HepG2 (cell line): Measurements from ENCODE around the gene ATAD3C. TPM values are rescaled to one million over a fixed set of nuclear protein-coding genes. Genes with fewer than 3 reads are reported as not detected.
A peak's percentile ranks its signal among the peaks of the same experiment; 100 is the strongest.

Experiments used
- CCDC6 ChIP-seq: sonication (generic); formaldehyde crosslinking; IDR thresholded peaks from 2 replicates; pipeline ENCODE4 v1.8.1; 2022; ENCODE audit warnings: mild to moderate bottlenecking, missing genetic modification reagents, moderate library complexity
- CENPX ChIP-seq: sonication (generic); formaldehyde crosslinking; IDR thresholded peaks from 2 replicates; pipeline ENCODE4 v1.9.0; 2021; ENCODE audit warnings: mild to moderate bottlenecking, missing genetic modification reagents, moderate library complexity
- DRAP1 ChIP-seq: IDR thresholded peaks from 2 replicates; pipeline ENCODE4 v1.6.1; 2016; ENCODE audit warnings: missing genetic modification reagents, missing compliant biosample characterization
- GMEB2 ChIP-seq: IDR thresholded peaks from 2 replicates; pipeline ENCODE4 v1.6.1; 2016; ENCODE audit warnings: missing biosample characterization, missing genetic modification reagents, low read depth
- GTF3A ChIP-seq: sonication (generic); formaldehyde crosslinking; conservative IDR thresholded peaks from 2 replicates; pipeline ENCODE4 v1.4.0; 2020; ENCODE audit warnings: mild to moderate bottlenecking, missing genetic modification reagents
- HNRNPLL ChIP-seq: fragments of 200-400 bp; formaldehyde crosslinking; IDR thresholded peaks from 2 replicates; pipeline ENCODE4 v1.6.1; 2017; ENCODE audit warnings: mild to moderate bottlenecking, low read depth, low read length; ENCODE audit not compliant: poor library complexity, severe bottlenecking
- MATR3 ChIP-seq: sonication (generic); formaldehyde crosslinking; IDR thresholded peaks from 2 replicates; pipeline ENCODE4 v1.4.0; 2020; ENCODE audit warnings: missing genetic modification reagents
- MED8 ChIP-seq: sonication (generic); formaldehyde crosslinking; IDR thresholded peaks from 2 replicates; pipeline ENCODE4 v1.8.1; 2023; ENCODE audit warnings: mild to moderate bottlenecking, missing genetic modification reagents; ENCODE audit not compliant: insufficient replicate concordance
- NFATC3 ChIP-seq: sonication (generic); formaldehyde crosslinking; IDR thresholded peaks from 2 replicates; pipeline ENCODE4 v1.5.1; 2020; ENCODE audit warnings: mild to moderate bottlenecking, missing genetic modification reagents
- NFE2L1 ChIP-seq: sonication (generic); formaldehyde crosslinking; IDR thresholded peaks from 2 replicates; pipeline ENCODE4 v1.4.0; 2020; ENCODE audit warnings: missing genetic modification reagents, mild to moderate bottlenecking, borderline replicate concordance
- SMAD9 ChIP-seq: sonication (generic); formaldehyde crosslinking; IDR thresholded peaks from 2 replicates; pipeline ENCODE4 v1.5.1; 2020; ENCODE audit warnings: mild to moderate bottlenecking, missing genetic modification reagents
- SP2 ChIP-seq: sonication (generic); formaldehyde crosslinking; IDR thresholded peaks from 2 replicates; pipeline ENCODE4 v1.5.1; 2020; ENCODE audit warnings: mild to moderate bottlenecking, missing genetic modification reagents
- STAG1 ChIP-seq: sonication (generic); formaldehyde crosslinking; IDR thresholded peaks from 2 replicates; pipeline ENCODE4 v1.4.0; 2020; ENCODE audit warnings: missing genetic modification reagents
- ZHX1 ChIP-seq: sonication (generic); formaldehyde crosslinking; IDR thresholded peaks from 2 replicates; pipeline ENCODE4 v1.8.1; 2022; ENCODE audit warnings: low read depth, mild to moderate bottlenecking, missing genetic modification reagents
- ZNF234 ChIP-seq: sonication (generic); formaldehyde crosslinking; conservative IDR thresholded peaks from 2 replicates; pipeline ENCODE4 v1.5.1; 2020; ENCODE audit warnings: mild to moderate bottlenecking, missing genetic modification reagents
- ZNF33B ChIP-seq: sonication (generic); formaldehyde crosslinking; IDR thresholded peaks from 2 replicates; pipeline ENCODE4 v1.5.1; 2020; ENCODE audit warnings: mild to moderate bottlenecking, missing genetic modification reagents
- ZNF44 ChIP-seq: sonication (generic); formaldehyde crosslinking; IDR thresholded peaks from 2 replicates; pipeline ENCODE4 v1.5.1; 2020; ENCODE audit warnings: mild to moderate bottlenecking, missing genetic modification reagents
- ZNF75D ChIP-seq: sonication (generic); formaldehyde crosslinking; IDR thresholded peaks from 2 replicates; pipeline ENCODE4 v1.8.1; 2023; ENCODE audit warnings: missing genetic modification reagents, mild to moderate bottlenecking, borderline replicate concordance
- ZNF792 ChIP-seq: IDR thresholded peaks from 2 replicates; pipeline ENCODE4 v1.6.1; 2016
- polyA plus RNA-seq, 8 experiments: library from polyadenylated mRNA; depleted of rRNA in 3 of 8; stranded (reverse) in 7 of 8; unstranded in 1 of 8; fragments of >200 nt; fragmentation: Illumina TruSeq in 4 of 8; extraction: Trizol in 4 of 8; gene quantifications; 2 replicates each; pipeline versions ENCODE4 v1.2.1 to v1.2.3, GENCODE V29; 2011 to 2016; ENCODE audit warnings: low read depth in 4 of 8, missing spikeins in 1 of 8, mixed read lengths in 1 of 8; ENCODE audit not compliant: insufficient read depth in 1 of 8
- total RNA-seq, 5 experiments: library from RNA; depleted of rRNA; stranded (reverse); fragments of >200 nt; fragmentation: Illumina TruSeq; extraction: Trizol; gene quantifications; 2 replicates each; pipeline ENCODE4 v1.2.3, GENCODE V29; 2016; ENCODE audit warnings: low read depth in 1 of 5
- TF ChIP-seq, protein P1 (sequence below): sonication (generic); formaldehyde crosslinking; IDR thresholded peaks from 2 replicates; pipeline ENCODE4 v1.4.0; 2020; ENCODE audit warnings: missing genetic modification reagents
- TF ChIP-seq, protein P2 (sequence below): sonication (generic); formaldehyde crosslinking; IDR thresholded peaks from 2 replicates; pipeline ENCODE4 v1.4.0; 2020; ENCODE audit warnings: missing genetic modification reagents

Gene ATAD3C
- total and polyA plus RNA-seq, 2 of the 13 experiments (the other 11 are each of a cell fraction or from before 2014, with no cell fraction given), result 2.4 to 3.2 TPM

DNA sequence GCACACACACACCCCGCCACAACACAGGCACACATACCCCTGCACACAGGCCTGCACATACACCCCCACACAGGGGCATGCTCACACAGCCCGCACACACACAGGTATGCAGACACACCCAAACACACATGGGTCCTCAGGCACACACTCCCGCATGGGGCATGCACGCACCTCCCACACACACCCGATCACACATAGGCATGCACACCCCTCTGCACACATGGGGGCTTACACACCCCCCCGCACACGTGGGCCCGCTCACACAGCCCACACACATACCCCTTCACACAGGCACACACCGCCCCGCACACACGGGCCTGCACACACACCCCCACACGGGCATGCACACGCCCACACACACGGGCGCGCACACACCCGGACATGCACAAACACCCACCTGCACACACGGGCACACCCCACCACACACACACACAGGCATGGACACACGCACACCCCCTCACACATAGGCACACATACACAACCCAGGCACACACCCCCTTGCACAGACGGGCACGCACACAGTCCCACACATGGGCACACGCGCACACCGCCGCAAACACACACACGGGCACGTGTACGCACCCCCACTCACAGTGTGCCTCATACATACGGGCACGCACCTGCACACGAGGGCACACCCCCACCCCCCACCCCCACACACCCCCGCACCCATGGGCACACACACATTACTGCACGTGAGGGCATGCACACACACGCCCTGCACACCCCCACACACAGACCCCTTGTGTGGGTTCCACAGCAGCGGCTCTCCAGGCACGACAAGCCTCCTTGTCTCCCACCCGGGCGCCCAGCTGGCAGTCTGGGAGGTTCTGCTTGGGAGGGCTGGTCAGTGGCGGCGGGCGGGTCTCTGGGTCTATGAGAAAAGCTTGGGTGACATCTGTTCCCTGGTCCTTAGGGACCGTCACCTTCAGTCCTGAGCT lies 30.3 kb downstream of the ATAD3C start (continued):
- no peak for TF ChIP-seq CCDC6
- no peak for TF ChIP-seq NFE2L1
- no peak for TF ChIP-seq ZNF234 (CRISPR knock-in tag)
- no peak for TF ChIP-seq ZNF44
- no peak for TF ChIP-seq GTF3A
- TF ChIP-seq MED8 (CRISPR knock-in tag), result no peak
- no peak for TF ChIP-seq STAG1 (CRISPR knock-in tag)
- TF ChIP-seq ZHX1 (CRISPR knock-in tag), result no peak
- TF ChIP-seq NFATC3 (CRISPR knock-in tag), result no peak
- TF ChIP-seq DRAP1, result no peak
- TF ChIP-seq SMAD9, result no peak
- TF ChIP-seq MATR3 (CRISPR knock-in tag), result no peak
- TF ChIP-seq HNRNPLL, result peak; percentile 38
- TF ChIP-seq GMEB2, result no peak
- TF ChIP-seq ZNF792, result no peak
- no peak for TF ChIP-seq ZNF75D (CRISPR knock-in tag)
- TF ChIP-seq, protein P1, sequence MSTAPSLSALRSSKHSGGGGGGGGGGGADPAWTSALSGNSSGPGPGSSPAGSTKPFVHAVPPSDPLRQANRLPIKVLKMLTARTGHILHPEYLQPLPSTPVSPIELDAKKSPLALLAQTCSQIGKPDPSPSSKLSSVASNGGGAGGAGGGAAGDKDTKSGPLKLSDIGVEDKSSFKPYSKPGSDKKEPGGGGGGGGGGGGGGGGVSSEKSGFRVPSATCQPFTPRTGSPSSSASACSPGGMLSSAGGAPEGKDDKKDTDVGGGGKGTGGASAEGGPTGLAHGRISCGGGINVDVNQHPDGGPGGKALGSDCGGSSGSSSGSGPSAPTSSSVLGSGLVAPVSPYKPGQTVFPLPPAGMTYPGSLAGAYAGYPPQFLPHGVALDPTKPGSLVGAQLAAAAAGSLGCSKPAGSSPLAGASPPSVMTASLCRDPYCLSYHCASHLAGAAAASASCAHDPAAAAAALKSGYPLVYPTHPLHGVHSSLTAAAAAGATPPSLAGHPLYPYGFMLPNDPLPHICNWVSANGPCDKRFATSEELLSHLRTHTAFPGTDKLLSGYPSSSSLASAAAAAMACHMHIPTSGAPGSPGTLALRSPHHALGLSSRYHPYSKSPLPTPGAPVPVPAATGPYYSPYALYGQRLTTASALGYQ (CRISPR knock-in tag), result no peak
- TF ChIP-seq, protein P2, sequence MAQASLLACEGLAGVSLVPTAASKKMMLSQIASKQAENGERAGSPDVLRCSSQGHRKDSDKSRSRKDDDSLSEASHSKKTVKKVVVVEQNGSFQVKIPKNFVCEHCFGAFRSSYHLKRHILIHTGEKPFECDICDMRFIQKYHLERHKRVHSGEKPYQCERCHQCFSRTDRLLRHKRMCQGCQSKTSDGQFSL (CRISPR knock-in tag), result 0 out of 2 replicates have a peak, but pooled peaks have one; percentile 39
- TF ChIP-seq SP2 (CRISPR knock-in tag), result no peak
- no peak for TF ChIP-seq CENPX (CRISPR knock-in tag)
- no peak for TF ChIP-seq ZNF33B (CRISPR knock-in tag)
